Fibroblast of lung (primary cell): ENCODE measurements around the gene MEGF6. TPM values are rescaled to one million over a fixed set of nuclear protein-coding genes. Genes with fewer than 3 reads are reported as not detected.

Experiments used
- DNase-seq, 2 donors: peaks; one replicate each; pipeline versions ENCODE4 v3.0.0 to v3.0.0-alpha.2; 2010; ENCODE audit warnings: low read depth in 2 of 2
- H2AFZ ChIP-seq: 2 replicates; pipeline ENCODE4 v1.5.1; 2012; ENCODE audit warnings: low read length, control low read depth, inconsistent platforms
- H3K27ac ChIP-seq: 2 replicates; pipeline ENCODE4 v1.5.1; 2011; ENCODE audit warnings: low read length, control low read depth; ENCODE audit not compliant: insufficient read depth
- H3K27me3 ChIP-seq: 2 replicates; pipeline ENCODE4 v1.5.1; 2011; ENCODE audit warnings: mild to moderate bottlenecking, low read length; ENCODE audit not compliant: control insufficient read depth, insufficient read depth
- H3K36me3 ChIP-seq: 2 replicates; pipeline ENCODE4 v1.5.1; 2011; ENCODE audit warnings: low read length; ENCODE audit not compliant: control insufficient read depth, insufficient read depth
- H3K4me1 ChIP-seq: 2 replicates; pipeline ENCODE4 v1.5.1; 2011; ENCODE audit warnings: low read length; ENCODE audit not compliant: control insufficient read depth, insufficient read depth; ENCODE audit errors: extremely low read depth
- H3K4me2 ChIP-seq: 2 replicates; pipeline ENCODE4 v1.5.1; 2011; ENCODE audit warnings: low read length, control low read depth; ENCODE audit not compliant: insufficient read depth; ENCODE audit errors: extremely low read depth
- H3K4me3 ChIP-seq, 4 experiments: fragments of 200-600 bp in 1 of 4; sonication (generic) in 1 of 4; replicated peaks in 1 of 4; 2 replicates each; pipeline ENCODE4 v1.5.1; 2011 to 2016; ENCODE audit warnings: low read length in 4 of 4, low read depth in 3 of 4, mild to moderate bottlenecking in 3 of 4, control low read depth in 2 of 4, inconsistent platforms in 1 of 4, mixed read lengths in 1 of 4; ENCODE audit not compliant: insufficient read depth in 1 of 4; ENCODE audit errors: control extremely low read depth in 1 of 4
- H3K79me2 ChIP-seq: 2 replicates; pipeline ENCODE4 v1.5.1; 2012; ENCODE audit warnings: mild to moderate bottlenecking, low read length, inconsistent platforms; ENCODE audit not compliant: control insufficient read depth, insufficient read depth
- H3K9ac ChIP-seq: 2 replicates; pipeline ENCODE4 v1.5.1; 2011; ENCODE audit warnings: mild to moderate bottlenecking, low read length, control low read depth; ENCODE audit not compliant: insufficient read depth
- H3K9me3 ChIP-seq: 2 replicates; pipeline ENCODE4 v1.5.1; 2012; ENCODE audit warnings: low read depth, low read length; ENCODE audit not compliant: control insufficient read depth, insufficient read depth
- H4K20me1 ChIP-seq: 2 replicates; pipeline ENCODE4 v1.5.1; 2011; ENCODE audit warnings: low read length; ENCODE audit not compliant: control insufficient read depth, insufficient read depth; ENCODE audit errors: extremely low read depth
- EZH2 ChIP-seq: IDR thresholded peaks from 2 replicates; pipeline ENCODE4 v1.5.1; 2012; ENCODE audit warnings: low read length, control low read depth, mild to moderate bottlenecking; ENCODE audit errors: missing control alignments
- polyA plus RNA-seq, 2 donors: library from polyadenylated mRNA; depleted of rRNA in 1 of 2; stranded (reverse) in 1 of 2; unstranded in 1 of 2; fragments of >200 nt; gene quantifications; 2 replicates each; pipeline ENCODE4 v1.2.1, GENCODE V29; 2011 to 2012; ENCODE audit warnings: missing spikeins in 1 of 2
- total RNA-seq: library from RNA; depleted of rRNA; stranded (reverse); fragments of >200 nt; gene quantifications from 2 replicates; pipeline ENCODE4 v1.2.1, GENCODE V29; 2014
- TF ChIP-seq, protein P1 (sequence below), 2 donors: IDR thresholded peaks in 1 of 2; conservative IDR thresholded peaks in 1 of 2; 1 replicate in 1 of 2; 2 replicates in 1 of 2; pipeline ENCODE4 v1.5.1; 2011 to 2012; ENCODE audit warnings: low read length in 2 of 2, control low read depth in 1 of 2, inconsistent platforms in 1 of 2, low read depth in 1 of 2, mild to moderate bottlenecking in 1 of 2

Gene MEGF6
- total and polyA plus RNA-seq, 2 donors (not counting 1 experiment from before 2014, with no cell fraction given) = 1.6 to 11.6 TPM

- H3K4me3 ChIP-seq = no peak overlapping the region
- H3K9me3 ChIP-seq = no peaks in the 10 kb centered on the region
- H3K79me2 ChIP-seq = no peaks in the 10 kb centered on the region
- no peaks in the 10 kb centered on the region for H3K27me3 ChIP-seq
- no peak overlapping the region for H3K4me2 ChIP-seq
- no peaks in the 10 kb centered on the region for H3K4me1 ChIP-seq
- no peak overlapping the region for H3K27ac ChIP-seq
- no peak overlapping the region for H2AFZ ChIP-seq
- TF ChIP-seq, protein P1, sequence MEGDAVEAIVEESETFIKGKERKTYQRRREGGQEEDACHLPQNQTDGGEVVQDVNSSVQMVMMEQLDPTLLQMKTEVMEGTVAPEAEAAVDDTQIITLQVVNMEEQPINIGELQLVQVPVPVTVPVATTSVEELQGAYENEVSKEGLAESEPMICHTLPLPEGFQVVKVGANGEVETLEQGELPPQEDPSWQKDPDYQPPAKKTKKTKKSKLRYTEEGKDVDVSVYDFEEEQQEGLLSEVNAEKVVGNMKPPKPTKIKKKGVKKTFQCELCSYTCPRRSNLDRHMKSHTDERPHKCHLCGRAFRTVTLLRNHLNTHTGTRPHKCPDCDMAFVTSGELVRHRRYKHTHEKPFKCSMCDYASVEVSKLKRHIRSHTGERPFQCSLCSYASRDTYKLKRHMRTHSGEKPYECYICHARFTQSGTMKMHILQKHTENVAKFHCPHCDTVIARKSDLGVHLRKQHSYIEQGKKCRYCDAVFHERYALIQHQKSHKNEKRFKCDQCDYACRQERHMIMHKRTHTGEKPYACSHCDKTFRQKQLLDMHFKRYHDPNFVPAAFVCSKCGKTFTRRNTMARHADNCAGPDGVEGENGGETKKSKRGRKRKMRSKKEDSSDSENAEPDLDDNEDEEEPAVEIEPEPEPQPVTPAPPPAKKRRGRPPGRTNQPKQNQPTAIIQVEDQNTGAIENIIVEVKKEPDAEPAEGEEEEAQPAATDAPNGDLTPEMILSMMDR (conservative IDR thresholded peaks at IDR 0.05 in 1 of 2, IDR thresholded peaks at IDR 0.05 in 1 of 2; ENCODE audit: low read depth in 1 of 2, low read length in 2 of 2) = no peak
- TF ChIP-seq EZH2 = no peak
- no peaks in the 10 kb centered on the region for H4K20me1 ChIP-seq
- H3K36me3 ChIP-seq = no peaks in the 10 kb centered on the region
- no peak for DNase-seq
- H3K9ac ChIP-seq = no peak overlapping the region
These were observed 105.3 kb downstream of the MEGF6 start for GRCh38 chr1:3506041-3506440.

DNA sequence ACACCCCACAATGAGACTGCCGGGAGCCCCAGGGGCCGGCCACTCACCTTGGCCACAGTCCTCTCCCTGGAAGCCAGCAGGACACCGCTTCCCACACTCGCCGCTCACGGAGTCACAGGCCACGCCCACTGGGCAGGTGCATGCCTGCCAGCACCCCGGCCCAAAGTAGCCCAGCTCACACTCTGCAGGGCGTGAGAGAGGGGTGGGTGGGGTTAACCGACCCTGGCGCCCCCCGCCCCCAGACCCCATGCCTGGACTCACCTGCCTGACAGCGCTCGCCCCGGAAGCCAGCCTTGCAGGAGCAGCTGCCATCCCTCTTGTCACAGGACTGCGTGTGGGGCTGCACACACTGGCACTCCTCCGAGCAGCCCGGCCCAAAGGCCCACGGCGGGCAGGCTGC lies 106.1 kb downstream of the MEGF6 start:
- no peaks in the 10 kb centered on the region for H4K20me1 ChIP-seq
- no peaks in the 10 kb centered on the region for H3K4me1 ChIP-seq
- no peak for DNase-seq
- no peak for TF ChIP-seq EZH2
- TF ChIP-seq, protein P1 (conservative IDR thresholded peaks at IDR 0.05 in 1 of 2, IDR thresholded peaks at IDR 0.05 in 1 of 2; ENCODE audit: low read depth in 1 of 2, low read length in 2 of 2) = no peak
- H3K9ac ChIP-seq = no peak overlapping the region
- H3K9me3 ChIP-seq = no peaks in the 10 kb centered on the region
- H2AFZ ChIP-seq = no peak overlapping the region
- H3K27ac ChIP-seq = no peak overlapping the region
- no peaks in the 10 kb centered on the region for H3K79me2 ChIP-seq
- no peak overlapping the region for H3K4me2 ChIP-seq
- no peaks in the 10 kb centered on the region for H3K36me3 ChIP-seq
- H3K4me3 ChIP-seq = no peak overlapping the region
- no peaks in the 10 kb centered on the region for H3K27me3 ChIP-seq

- H3K36me3 ChIP-seq = no peaks in the 10 kb centered on the region
- DNase-seq = no peak
- no peak overlapping the region for H2AFZ ChIP-seq
- H3K9ac ChIP-seq = no peak overlapping the region
- H3K4me3 ChIP-seq = no peak overlapping the region
- no peak for TF ChIP-seq EZH2
- TF ChIP-seq, protein P1 (conservative IDR thresholded peaks at IDR 0.05 in 1 of 2, IDR thresholded peaks at IDR 0.05 in 1 of 2; ENCODE audit: low read depth in 1 of 2, low read length in 2 of 2) = no peak
- no peaks in the 10 kb centered on the region for H3K4me1 ChIP-seq
- H3K9me3 ChIP-seq = no peaks in the 10 kb centered on the region
- no peaks in the 10 kb centered on the region for H3K79me2 ChIP-seq
- no peaks in the 10 kb centered on the region for H4K20me1 ChIP-seq
- H3K27ac ChIP-seq = peak overlapping the region; percentile 68
- H3K4me2 ChIP-seq = no peak overlapping the region
- no peaks in the 10 kb centered on the region for H3K27me3 ChIP-seq
These were observed 106.5 kb downstream of the MEGF6 start for GRCh38 chr1:3504822-3505153.
